Epithelial cell of esophagus (primary cell): ENCODE measurements around the gene SHANK2.

ENCODE experiments used
- DNase-seq: peaks from one replicate; pipeline ENCODE4 v3.0.0; 2010; ENCODE audit warnings: low read depth
- H3K4me3 ChIP-seq: 2 replicates; pipeline ENCODE4 v1.5.1; 2011; ENCODE audit warnings: mild to moderate bottlenecking, low read length, control low read depth
- CTCF ChIP-seq: IDR thresholded peaks from 2 replicates; pipeline ENCODE4 v1.5.1; 2011; ENCODE audit warnings: low read depth, mild to moderate bottlenecking, low read length, control low read depth, inconsistent platforms; ENCODE audit not compliant: insufficient read depth; ENCODE audit errors: missing control alignments

Gene SHANK2

GRCh38 chr11:71204748-71205664 lies 47.4 kb downstream of the SHANK2 start:
- no peak for TF ChIP-seq CTCF
- H3K4me3 ChIP-seq, result no peak overlapping the region
- no peak for DNase-seq

- H3K4me3 ChIP-seq, result no peak overlapping the region
- no peak for DNase-seq
- no peak for TF ChIP-seq CTCF
Measured at GRCh38 chr11:71204294-71204693, 48.1 kb downstream of the SHANK2 start.

GRCh38 chr11:71203681-71204080 lies 48.7 kb downstream of the SHANK2 start:
- no peak overlapping the region for H3K4me3 ChIP-seq
- no peak for DNase-seq
- TF ChIP-seq CTCF, result no peak

- DNase-seq, result no peak
- no peak overlapping the region for H3K4me3 ChIP-seq
- TF ChIP-seq CTCF, result no peak
Measured at GRCh38 chr11:71202966-71203365, 49.4 kb downstream of the SHANK2 start.

- H3K4me3 ChIP-seq, result no peak overlapping the region
- no peak for DNase-seq
- no peak for TF ChIP-seq CTCF
Measured at GRCh38 chr11:71202598-71202944, 49.8 kb downstream of the SHANK2 start.
